ENCODE measurements around the gene TNFSF11. TPM values are rescaled to one million over a fixed set of nuclear protein-coding genes. Genes with fewer than 3 reads are reported as not detected.
"Not testable (repeated sequence)": the region's sequence is repeated elsewhere in the genome, so short reads cannot be mapped to it uniquely, and the experiment has no call there.

The TNFSF11 gene
- total and polyA plus RNA-seq, 4 donors: 0.15 to 0.40 (median 0.22) TPM; not detected in 1

DNA sequence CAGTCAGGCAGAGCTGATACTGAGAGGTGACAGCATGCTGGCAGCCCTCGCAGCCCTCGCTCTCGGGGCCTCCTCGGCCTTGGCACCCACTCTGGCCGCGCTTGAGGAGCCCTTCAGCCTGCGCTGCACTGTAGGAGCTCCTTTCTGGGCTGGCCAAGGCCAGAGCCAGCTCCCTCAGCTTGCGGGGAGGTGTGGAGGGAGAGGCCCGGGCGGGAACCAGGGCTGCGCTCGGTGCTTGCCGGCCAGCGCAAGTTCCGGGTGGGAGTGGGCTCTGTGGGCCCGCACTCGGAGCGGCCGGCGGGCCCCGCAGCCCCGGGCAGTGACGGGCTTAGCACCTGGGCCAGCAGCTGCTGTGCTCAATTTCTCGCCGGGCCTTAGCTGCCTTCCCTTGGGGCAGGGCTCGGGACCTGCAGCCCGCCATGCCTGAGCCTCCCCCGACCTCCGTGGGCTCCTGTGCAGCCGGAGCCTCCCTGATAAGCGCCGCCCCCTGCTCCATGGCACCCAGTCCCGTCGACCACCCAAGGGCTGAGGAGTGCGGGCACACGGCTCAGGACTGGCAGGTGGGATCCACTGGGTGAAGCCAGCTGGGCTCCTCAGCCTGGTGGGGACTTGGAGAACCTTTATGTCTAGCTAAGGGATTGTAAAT is 14.3 kb upstream of the TNFSF11 start:
- H3K27me3 ChIP-seq (ENCODE audit: control insufficient read depth, insufficient read depth, low read length); H3K36me3 ChIP-seq (ENCODE audit: control insufficient read depth, insufficient read depth, low read length); H3K27ac ChIP-seq (ENCODE audit: low read depth, low read length); H3K9me3 ChIP-seq (ENCODE audit: control insufficient read depth, insufficient read depth, low read length); H3K4me3 ChIP-seq (ENCODE audit: low read depth, low read length); H3K4me1 ChIP-seq (ENCODE audit: control insufficient read depth, insufficient read depth, low read length); DNase-seq (ENCODE audit: low read depth in 4 of 6, low spot score in 6 of 6): not testable (repeated sequence)
- WGBS (ENCODE audit: insufficient coverage): 96% methylated on average over 36 of the region's 36 CpGs

DNA sequence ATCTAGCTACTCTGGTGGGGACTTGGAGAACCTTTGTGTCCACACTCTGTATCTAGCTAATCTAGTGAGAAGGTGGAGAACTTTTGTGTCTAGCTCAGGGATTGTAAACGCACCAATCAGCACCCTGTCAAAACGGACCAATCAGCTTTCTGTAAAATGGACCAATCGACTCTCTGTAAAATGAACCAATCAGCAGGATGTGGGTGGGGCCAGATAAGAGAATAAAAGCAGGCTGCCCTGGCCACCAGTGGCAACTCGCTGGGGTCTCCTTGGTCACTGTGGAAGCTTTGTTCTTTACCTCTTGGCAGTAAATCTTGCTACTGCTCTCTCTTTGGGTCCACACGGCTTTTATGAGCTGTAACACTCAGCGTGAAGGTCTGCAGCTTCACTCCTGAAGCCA is 13.6 kb upstream of the TNFSF11 start:
- H3K27me3 ChIP-seq (ENCODE audit: control insufficient read depth, insufficient read depth, low read length); H3K4me1 ChIP-seq (ENCODE audit: control insufficient read depth, insufficient read depth, low read length); DNase-seq (ENCODE audit: low read depth in 4 of 6, low spot score in 6 of 6); H3K27ac ChIP-seq (ENCODE audit: low read depth, low read length); H3K9me3 ChIP-seq (ENCODE audit: control insufficient read depth, insufficient read depth, low read length); H3K4me3 ChIP-seq (ENCODE audit: low read depth, low read length); H3K36me3 ChIP-seq (ENCODE audit: control insufficient read depth, insufficient read depth, low read length): not testable (repeated sequence)
- 77% methylated on average over 6 of the region's 6 CpGs for WGBS (ENCODE audit: insufficient coverage)

DNA sequence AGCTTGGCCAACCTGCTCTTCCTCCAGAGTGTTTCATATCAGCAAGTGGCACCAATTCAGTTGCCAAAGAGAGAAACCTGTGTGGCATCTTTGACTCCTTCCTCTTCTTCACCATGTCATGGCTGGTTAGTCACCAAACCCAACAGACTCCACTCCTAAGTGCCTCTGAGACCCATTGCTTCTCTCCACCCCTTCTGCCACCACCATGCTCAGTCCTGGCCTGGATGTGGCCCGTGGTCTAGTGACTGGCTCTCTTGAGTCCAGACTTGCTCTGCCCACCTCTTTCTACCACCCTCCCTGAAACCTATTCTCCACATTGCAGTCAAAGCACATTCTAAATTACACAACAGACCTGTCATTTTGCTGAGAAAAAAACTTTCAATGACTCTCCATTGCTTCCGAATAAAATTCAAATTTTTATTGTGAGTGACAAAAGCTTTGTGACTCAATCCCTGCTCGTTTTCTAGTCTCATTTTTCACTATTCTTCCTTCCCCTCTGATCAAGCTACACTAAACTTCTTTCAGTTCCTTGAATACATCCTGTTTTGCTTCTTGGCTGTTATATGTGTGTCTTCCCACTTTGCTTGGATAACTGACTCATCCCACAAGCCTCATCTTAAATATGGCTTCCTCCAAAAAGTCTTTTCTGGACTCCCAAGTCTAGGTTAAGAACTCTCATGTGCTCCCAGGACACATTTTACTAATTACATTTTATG is 12.0 kb upstream of the TNFSF11 start:
- DNase-seq (ENCODE audit: low read depth in 4 of 6, low spot score in 6 of 6): no peak
- 92% methylated on average over 1 of the region's 3 CpGs for WGBS (ENCODE audit: insufficient coverage)
- Histone ChIP-seq H3K9me3 (ENCODE audit: control insufficient read depth, insufficient read depth, low read length) (no peaks in the 10 kb centered on the region), H3K27ac (ENCODE audit: low read depth, low read length) (no peak overlapping the region), H3K4me1 (ENCODE audit: control insufficient read depth, insufficient read depth, low read length) (no peaks in the 10 kb centered on the region), H3K4me3 (ENCODE audit: low read depth, low read length) (no peak overlapping the region), H3K36me3 (ENCODE audit: control insufficient read depth, insufficient read depth, low read length) (no peaks in the 10 kb centered on the region), H3K27me3 (ENCODE audit: control insufficient read depth, insufficient read depth, low read length) (no peaks in the 10 kb centered on the region)

DNA sequence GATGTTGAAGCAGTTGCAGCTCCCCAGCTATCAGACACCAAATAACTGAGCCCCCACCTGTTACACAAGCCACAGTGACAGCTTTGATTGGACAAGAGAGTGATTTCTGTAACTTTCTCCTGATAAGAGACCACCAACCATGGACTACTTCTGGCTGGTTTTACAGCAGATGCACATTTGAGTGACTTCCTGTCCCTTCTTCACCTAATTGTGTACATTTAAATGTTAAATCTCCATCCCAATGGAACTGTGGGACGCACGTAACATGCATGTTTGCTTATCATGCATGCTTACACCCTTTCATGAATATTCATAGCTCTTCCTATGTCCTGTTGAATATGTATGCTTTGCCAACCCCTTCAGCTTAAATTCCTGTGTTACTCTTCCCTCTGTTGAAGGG is 6.0 kb upstream of the TNFSF11 start:
- H3K4me3 ChIP-seq (ENCODE audit: low read depth, low read length): no peak overlapping the region
- no peaks in the 10 kb centered on the region for H3K9me3 ChIP-seq (ENCODE audit: control insufficient read depth, insufficient read depth, low read length)
- 31% methylated on average over 2 of the region's 2 CpGs for WGBS (ENCODE audit: insufficient coverage)
- H3K27me3 ChIP-seq (ENCODE audit: control insufficient read depth, insufficient read depth, low read length): no peaks in the 10 kb centered on the region
- DNase-seq (ENCODE audit: low read depth in 4 of 6, low spot score in 6 of 6): no peak
- no peak overlapping the region for H3K27ac ChIP-seq (ENCODE audit: low read depth, low read length)
- H3K36me3 ChIP-seq (ENCODE audit: control insufficient read depth, insufficient read depth, low read length): no peaks in the 10 kb centered on the region
- no peaks in the 10 kb centered on the region for H3K4me1 ChIP-seq (ENCODE audit: control insufficient read depth, insufficient read depth, low read length)

DNA sequence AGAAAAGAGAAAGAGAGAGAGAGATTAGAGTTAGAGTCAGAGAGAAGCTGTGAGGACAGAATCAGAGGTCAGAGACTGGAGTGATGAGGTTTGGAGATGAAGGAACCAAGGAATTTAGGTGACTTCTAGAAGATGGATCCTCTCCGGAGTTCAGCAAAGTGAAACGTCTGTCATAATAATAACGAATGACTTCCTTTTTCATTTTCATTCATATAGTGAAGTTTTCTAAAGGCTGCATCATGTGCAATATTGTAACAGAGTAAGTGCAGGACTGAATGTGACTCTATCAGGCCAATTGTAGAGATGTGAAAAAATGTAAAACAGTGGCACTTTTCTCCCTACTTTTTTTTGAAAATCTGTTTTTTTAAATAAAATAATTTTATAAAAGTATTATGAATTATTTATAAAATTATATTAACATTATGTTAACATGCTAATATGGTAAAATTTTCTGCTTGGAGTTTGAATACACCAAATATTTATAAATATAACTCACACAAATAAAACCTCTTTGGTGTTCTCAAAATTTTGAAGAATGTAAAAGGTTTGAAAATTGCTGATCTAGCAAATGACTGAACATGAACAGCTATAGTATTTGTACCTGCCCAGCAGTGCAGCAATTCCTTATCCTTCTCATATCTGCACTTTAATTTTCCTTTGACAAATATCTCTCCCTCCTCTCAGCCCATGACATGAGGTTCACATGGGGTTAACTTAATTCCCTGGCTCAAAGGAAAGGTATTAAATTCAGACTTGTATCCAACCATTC is 4.2 kb upstream of the TNFSF11 start:
- H3K4me3 ChIP-seq (ENCODE audit: low read depth, low read length): no peak overlapping the region
- no CpG with 5 or more reads among the region's 3 CpGs for WGBS (ENCODE audit: insufficient coverage)
- H3K9me3 ChIP-seq (ENCODE audit: control insufficient read depth, insufficient read depth, low read length): peaks cover 1% of the 10 kb centered on the region
- peaks cover 17% of the 10 kb centered on the region for H3K27me3 ChIP-seq (ENCODE audit: control insufficient read depth, insufficient read depth, low read length)
- no peak overlapping the region for H3K27ac ChIP-seq (ENCODE audit: low read depth, low read length)
- DNase-seq (ENCODE audit: low read depth in 4 of 6, low spot score in 6 of 6): no peak
- H3K4me1 ChIP-seq (ENCODE audit: control insufficient read depth, insufficient read depth, low read length): peaks cover 10% of the 10 kb centered on the region
- no peaks in the 10 kb centered on the region for H3K36me3 ChIP-seq (ENCODE audit: control insufficient read depth, insufficient read depth, low read length)

DNA sequence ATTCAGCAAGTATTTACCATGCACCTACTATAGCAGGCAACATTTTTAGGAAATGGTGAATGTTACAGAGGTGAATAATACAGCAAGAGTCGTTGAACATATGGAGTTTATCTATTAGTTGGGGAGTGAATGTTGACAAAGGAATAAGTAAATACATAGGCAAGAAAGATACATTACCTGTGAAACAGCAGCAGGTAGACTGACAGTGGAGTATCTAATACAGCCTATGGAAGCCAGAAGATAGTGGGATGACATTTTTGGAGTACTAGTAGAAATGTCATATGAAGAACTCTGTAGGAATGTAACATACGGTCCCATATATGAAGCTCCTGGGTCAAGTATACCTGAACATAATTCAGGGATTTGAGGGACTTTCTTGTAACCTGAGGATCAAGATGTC is 2.1 kb upstream of the TNFSF11 start:
- Histone ChIP-seq H3K9me3 (ENCODE audit: control insufficient read depth, insufficient read depth, low read length) (peaks cover 1% of the 10 kb centered on the region), H3K27me3 (ENCODE audit: control insufficient read depth, insufficient read depth, low read length) (peaks cover 34% of the 10 kb centered on the region), H3K4me1 (ENCODE audit: control insufficient read depth, insufficient read depth, low read length) (peaks cover 14% of the 10 kb centered on the region), H3K4me3 (ENCODE audit: low read depth, low read length) (no peak overlapping the region), H3K27ac (ENCODE audit: low read depth, low read length) (no peak overlapping the region), H3K36me3 (ENCODE audit: control insufficient read depth, insufficient read depth, low read length) (no peaks in the 10 kb centered on the region)
- no peak for DNase-seq (ENCODE audit: low read depth in 4 of 6, low spot score in 6 of 6)
- WGBS (ENCODE audit: insufficient coverage): 100% methylated on average over 1 of the region's 2 CpGs

DNA sequence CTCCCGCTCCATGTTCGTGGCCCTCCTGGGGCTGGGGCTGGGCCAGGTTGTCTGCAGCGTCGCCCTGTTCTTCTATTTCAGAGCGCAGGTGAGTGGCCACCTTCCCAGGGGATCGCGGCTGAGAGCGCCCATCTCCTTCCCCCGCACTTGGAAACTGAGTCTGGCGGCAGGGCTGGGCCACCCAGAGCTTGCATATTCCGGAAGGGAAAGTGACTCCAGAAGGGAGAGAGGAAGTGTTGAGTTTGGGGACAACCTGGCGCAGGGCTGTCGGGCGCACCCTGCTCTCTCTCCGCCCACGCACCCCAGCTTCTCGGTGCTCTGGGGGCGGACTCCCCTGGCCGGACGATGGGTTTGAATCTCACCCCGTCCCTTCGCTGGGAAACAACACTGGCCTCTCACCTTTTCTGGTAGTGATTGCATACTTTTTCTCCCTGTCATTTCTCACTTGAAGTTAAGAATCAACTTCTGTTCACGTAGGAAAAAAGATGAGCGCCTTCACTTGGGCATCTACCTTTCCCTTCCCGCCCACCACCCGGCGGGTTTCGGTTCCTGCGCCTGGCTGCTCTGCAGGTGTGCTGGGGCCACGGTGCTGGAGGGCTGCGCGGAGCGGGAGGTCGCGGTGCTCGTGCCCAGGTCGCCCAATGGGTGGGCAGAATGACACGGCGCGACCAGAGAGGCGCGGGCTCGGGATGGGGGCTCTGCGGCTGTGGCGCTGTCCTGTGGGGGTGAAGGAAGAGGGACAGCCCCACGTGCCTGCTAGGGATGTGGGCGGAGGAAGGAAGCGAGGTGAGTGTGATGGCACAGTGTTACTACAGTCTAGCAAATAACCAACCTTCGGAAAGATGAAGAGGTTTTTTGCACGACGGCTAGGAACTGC is 721 bp downstream of the TNFSF11 start:
- Histone ChIP-seq H3K36me3 (ENCODE audit: control insufficient read depth, insufficient read depth, low read length) (no peaks in the 10 kb centered on the region), H3K4me3 (ENCODE audit: low read depth, low read length) (peak overlapping the region; percentile 21), H3K27ac (ENCODE audit: low read depth, low read length) (no peak overlapping the region), H3K4me1 (ENCODE audit: control insufficient read depth, insufficient read depth, low read length) (peaks cover 14% of the 10 kb centered on the region), H3K27me3 (ENCODE audit: control insufficient read depth, insufficient read depth, low read length) (peaks cover 34% of the 10 kb centered on the region), H3K9me3 (ENCODE audit: control insufficient read depth, insufficient read depth, low read length) (peaks cover 1% of the 10 kb centered on the region)
- WGBS (ENCODE audit: insufficient coverage): under 1% methylated on average over 46 of the region's 51 CpGs
- DNase-seq (ENCODE audit: low read depth in 4 of 6, low spot score in 6 of 6): no peak

DNA sequence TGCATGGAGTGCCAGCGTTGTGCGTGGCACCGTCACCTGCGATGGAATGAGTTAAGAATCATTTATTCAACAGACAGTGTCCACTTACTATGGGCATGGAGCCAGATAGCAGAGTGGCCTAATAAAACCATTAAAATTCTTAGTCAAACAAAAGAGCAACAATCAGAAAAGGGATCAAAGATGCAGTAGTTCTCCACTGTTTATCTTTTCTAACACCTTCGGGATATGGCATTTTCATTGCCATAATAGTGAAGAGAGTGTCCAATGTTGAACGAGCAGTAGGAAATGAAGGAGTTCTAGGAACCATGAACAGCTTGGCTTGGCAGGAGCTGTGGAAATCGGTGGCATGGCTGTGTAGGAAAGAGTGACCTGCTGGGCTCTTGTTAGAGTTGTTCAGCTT is 2.0 kb downstream of the TNFSF11 start:
- Histone ChIP-seq H3K9me3 (ENCODE audit: control insufficient read depth, insufficient read depth, low read length) (peaks cover 1% of the 10 kb centered on the region), H3K4me3 (ENCODE audit: low read depth, low read length) (no peak overlapping the region), H3K36me3 (ENCODE audit: control insufficient read depth, insufficient read depth, low read length) (no peaks in the 10 kb centered on the region), H3K27me3 (ENCODE audit: control insufficient read depth, insufficient read depth, low read length) (peaks cover 34% of the 10 kb centered on the region), H3K4me1 (ENCODE audit: control insufficient read depth, insufficient read depth, low read length) (peaks cover 14% of the 10 kb centered on the region), H3K27ac (ENCODE audit: low read depth, low read length) (no peak overlapping the region)
- WGBS (ENCODE audit: insufficient coverage): 36% methylated on average over 2 of the region's 7 CpGs
- no peak for DNase-seq (ENCODE audit: low read depth in 4 of 6, low spot score in 6 of 6)

DNA sequence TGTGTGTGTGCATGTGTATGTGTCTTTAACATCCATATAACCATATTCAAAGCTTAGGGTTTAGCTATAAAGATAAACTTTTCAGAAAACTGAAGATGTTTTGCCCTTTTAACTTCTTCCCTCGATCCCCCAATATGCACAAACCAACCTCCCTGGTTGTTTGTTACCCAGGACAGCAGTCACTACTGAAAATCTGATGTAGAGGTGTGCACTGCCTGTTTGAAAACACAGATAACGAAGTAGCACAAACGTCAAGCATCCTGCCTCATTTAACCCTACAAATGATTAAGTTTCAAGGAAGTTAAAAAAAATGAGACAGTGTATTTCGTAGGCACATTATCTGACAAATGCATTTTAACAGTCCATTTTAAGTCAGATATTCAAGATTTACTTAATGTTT is 3.6 kb downstream of the TNFSF11 start:
- DNase-seq (ENCODE audit: low read depth in 4 of 6, low spot score in 6 of 6): no peak
- Histone ChIP-seq H3K27me3 (ENCODE audit: control insufficient read depth, insufficient read depth, low read length) (peaks cover 34% of the 10 kb centered on the region), H3K36me3 (ENCODE audit: control insufficient read depth, insufficient read depth, low read length) (no peaks in the 10 kb centered on the region), H3K4me3 (ENCODE audit: low read depth, low read length) (no peak overlapping the region), H3K9me3 (ENCODE audit: control insufficient read depth, insufficient read depth, low read length) (peaks cover 1% of the 10 kb centered on the region), H3K4me1 (ENCODE audit: control insufficient read depth, insufficient read depth, low read length) (peaks cover 14% of the 10 kb centered on the region), H3K27ac (ENCODE audit: low read depth, low read length) (no peak overlapping the region)
- WGBS (ENCODE audit: insufficient coverage): no CpG with 5 or more reads among the region's 4 CpGs

All from spinal cord (tissue), 10 donors.